Activated CD8-positive, alpha-beta memory T cell treated with anti-CD3 and anti-CD28 coated beads, Interleukin-2, amount 50 U/mL, for 24 hours (primary cell): ENCODE measurements around the gene NTF3.

ENCODE experiments used
- DNase-seq: peaks from one replicate; pipeline ENCODE4 v3.0.0-alpha.2; 2020; ENCODE audit errors: extremely low read depth

Gene NTF3

DNA sequence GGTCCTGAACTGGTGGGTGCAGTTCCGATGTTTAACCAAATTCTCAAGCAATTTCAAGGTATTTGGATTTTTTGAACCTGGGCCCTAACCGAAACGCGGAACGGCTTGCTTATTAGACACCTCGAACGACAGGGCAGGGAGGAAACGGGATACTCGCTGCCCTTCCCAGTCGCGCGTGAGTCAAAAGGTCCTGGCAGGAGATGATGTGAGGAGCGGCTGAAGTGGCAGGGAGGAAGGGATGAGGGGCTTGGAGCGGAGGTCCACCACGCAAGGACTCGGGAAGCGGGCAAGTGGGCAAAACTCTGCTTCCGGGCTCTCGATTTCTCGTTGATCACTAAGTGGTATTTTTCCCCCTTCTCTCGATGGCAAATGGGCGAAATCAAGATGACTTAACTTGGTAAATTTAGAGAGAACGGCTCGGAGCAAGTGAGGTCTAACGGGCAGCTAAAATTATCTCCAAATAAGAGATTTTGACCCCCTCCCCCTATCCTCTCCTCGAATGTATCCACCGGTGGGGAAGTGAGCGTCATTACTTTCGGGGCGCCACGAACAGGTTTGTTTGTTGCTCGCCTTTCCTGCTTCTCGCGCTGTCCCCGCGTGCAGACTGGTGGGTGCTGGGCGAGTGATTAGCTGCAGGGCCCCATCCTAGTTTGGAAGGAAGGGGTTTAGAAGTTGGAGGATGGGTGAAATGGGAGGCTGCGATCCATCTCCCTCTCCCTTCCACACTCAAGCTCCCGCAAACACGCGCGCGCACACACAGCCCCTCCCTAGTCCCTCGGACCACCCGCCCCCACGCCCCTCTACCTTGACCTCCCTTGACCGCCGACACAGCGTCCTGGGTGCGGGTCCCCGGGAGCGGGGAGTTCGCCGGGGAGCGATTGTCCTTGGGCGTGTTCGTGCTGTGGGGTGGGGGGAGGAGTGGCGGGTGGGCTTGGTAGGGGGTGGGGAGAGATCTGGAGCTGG is 986 bp upstream of the NTF3 start:
- no peak for DNase-seq

DNA sequence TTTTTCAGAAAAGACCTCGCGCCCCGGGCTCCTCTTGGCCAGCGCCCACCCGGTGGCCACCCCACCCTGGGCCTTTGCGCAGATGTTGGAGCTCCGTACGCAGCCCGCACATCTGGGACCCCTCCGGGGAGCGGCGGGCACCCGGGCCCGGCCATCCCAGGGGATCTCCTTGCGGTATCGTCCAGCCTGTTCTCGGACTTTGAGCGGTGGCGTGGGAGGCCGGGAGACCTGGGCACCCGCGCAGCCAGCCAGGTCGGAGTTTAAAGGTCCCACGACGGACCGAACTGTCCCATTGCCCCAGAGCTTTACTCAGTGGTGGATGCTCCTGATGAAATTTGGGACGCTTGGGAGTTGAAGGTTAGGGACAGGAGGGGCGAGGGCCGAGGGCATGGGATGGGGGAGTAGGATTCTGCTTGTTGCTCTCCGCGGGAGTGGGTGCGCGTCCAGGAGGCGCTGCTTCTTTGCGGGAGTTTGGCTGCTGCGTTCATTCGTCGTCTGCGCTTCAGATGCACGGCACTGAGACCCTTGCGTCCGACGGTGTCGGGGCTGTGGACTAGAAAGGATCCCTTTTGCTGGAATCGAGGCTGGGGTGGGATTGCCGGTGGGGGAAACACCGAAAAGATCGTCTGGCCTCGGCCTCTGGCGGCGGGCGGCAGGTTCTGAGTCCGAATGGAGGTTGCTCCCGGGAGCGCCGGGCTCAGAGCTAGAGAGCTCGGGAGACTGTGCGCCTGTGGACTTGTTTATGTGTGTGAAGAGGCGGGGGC is 1.4 kb downstream of the NTF3 start:
- DNase-seq: no peak

DNA sequence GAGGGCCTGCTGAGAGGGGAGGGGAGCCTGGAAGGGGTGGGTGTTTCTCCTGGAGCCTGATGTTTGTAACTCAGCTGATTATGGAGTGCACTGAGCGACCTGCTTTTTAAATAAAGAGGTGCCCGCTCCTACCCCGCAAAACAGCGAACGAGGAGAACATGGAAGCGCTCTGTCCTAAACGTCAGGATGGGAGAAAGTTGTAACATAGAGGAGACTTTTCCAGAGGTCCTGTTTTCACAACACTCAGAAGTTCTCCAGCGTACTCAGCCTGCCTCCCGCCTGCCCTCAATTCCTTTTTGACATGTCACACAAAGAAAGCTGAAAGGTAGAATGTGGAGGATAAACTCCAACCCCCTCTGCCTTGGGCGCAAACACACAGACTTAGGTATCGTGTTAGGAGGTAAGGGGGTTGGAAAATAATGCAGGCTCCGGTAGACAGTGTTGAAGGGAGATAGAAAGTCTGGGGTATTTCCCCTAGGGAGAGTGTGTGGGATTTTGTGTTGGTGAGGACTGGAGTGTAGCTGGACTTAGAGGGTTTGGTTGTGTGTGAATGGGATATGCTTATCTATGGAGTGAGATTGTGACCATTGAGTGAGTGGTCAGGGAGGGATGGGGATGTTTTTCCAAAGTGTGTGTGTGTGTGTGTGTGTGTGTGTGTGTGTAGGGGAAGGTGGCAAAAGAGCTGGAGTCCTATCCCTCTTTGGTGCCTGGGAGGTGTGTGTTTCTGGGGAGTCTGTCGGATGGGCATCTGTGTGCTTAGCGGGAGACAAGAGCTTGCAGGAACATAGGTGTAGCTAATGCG is 2.1 kb downstream of the NTF3 start:
- no peak for DNase-seq

DNA sequence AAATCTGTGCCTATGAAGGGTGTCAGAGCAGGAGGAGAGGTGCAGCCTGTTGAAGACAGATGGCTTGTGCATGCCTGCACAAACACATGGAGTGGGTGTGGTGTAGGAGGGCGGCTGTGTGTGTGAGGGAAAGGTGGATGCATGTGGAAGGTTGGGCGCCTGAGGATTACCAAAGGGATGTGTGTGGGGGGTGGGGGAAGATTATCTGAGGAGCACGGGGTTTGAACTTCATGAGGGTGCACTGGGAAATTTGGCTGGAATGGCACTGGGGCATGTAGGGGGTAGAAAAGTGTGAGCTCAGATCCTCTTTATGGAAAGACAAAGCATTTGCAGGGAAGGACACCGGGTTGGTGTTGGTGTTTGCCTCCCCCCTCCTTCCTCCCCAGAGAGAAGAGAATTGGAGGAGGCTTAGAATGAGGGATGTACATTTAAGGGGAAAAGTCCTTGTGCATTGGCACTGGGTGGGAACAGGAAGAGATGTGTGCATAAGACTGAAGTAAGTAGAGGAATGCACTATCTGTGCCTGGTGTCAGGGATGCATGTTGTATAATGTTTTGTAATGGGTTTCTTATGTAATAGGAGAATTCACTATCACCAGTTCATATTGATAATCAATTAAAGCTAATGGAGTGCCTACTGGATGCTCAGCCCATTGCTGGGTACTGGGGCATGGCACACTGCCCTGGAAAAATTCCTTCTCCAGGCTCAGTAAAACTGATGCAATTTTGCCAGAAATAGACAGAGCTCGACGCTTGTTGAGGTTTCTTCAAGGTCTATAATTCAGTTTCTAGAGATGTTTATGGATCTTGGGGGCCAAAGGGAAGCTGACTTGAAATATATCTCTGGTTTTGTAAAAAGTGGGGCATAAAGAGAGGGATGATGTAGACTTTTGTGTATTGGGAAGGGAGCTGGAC is 3.0 kb downstream of the NTF3 start:
- no peak for DNase-seq

DNA sequence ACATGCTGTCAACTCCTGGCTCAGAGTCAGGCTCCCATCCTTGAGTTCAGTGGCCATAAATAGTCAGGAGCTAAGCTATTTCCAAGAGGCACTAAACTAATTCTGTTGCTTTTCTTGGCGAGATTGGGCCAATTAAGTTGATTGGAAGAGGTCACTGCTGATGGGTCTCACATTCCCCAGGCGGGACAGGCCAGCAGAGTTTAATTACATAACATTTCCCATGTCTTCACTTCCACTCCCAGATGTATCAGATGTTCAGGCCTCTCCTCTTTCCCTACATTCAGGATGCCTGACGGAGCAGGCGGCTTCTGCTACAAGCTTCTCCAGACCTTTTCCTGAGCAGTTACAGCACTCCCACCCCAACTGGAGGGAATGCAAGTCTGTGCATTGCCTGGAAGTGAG is 5.3 kb downstream of the NTF3 start:
- DNase-seq: no peak

DNA sequence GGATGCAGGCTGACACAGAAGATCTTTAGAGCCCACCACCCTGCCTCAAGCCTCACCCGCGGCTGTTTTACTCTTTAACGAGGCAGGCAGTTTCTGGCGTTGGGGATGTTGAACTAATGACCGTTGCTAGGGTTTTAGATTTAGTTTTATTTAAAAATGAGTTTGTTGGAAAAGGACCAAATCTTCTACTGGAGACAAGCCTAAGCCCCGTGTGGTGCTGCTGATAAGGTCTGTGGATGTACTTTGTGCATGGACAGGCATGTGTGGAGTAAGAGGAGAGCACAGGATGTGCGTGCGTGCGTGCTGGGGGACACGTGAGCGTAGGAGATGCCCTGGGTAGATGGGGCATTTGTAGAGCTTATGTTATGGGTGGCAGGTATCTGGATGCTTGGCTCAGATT is 5.7 kb downstream of the NTF3 start:
- no peak for DNase-seq

DNA sequence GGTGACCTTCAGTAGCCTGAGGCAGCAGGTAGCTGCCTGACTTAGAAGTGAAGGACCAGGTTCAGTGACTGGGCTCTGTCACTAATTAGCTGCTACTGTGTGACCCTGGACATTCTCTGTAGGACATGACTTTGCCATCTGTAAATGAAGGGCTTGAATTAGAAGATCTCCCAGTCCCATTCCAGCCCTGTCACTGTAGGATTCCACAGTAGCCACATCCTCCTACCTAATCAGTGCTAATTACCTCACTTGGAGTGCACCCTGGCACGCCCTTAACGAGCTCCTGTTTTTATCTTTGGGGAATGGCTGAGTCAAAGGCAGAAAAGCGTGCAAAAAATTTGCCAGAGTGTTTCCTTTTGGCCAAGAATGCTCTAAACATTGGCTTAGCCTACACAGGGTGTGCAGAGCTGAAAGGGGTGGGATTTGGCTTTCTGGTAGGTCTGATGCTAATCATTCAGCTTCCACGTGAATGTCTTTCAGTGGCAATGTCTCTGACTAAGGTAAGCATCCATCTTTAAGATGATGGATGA is 6.8 kb downstream of the NTF3 start:
- no peak for DNase-seq

DNA sequence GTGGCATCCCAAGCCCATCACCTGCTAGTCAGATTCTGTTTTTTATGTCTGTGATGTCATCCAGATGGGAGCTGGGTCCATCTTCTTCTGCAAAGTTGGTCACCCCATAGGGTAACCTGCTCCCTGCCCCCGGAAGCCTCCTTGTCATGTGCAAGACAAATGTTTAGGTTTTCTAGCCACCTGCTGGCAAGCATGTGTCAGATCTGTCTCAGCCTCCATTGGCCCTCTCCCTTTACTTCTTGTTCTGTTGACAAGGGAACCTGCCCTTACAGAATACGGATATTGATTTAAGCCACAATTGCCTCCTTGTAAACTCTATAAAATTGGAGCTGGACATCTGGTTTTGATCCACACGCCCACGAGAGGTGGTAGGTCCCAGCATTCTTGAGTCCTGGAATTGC is 7.5 kb downstream of the NTF3 start:
- DNase-seq: no peak

DNA sequence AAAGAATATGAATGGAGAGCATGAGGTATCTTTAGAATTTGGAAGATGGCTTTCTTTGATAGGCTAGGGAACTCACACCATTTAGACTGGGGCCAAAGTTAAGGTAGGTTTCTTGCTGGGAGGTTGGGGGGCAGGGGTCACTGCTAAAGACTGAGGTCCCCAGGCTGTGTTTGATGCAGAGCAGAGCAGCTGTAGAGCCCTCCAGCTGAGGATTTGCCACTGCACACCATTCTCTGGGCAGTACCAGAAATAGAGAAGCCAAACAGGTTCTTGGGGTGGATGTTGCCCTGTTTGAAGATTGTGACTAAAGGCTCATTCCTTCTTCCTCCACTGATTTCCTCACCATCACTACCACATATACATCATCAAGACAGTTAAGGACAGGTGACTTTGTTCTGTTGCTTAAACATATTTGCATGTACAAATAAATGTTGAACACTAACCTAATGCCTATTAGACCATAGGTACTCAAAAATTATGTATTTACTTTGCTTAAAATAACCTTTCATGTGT is 7.9 kb downstream of the NTF3 start:
- DNase-seq: no peak

DNA sequence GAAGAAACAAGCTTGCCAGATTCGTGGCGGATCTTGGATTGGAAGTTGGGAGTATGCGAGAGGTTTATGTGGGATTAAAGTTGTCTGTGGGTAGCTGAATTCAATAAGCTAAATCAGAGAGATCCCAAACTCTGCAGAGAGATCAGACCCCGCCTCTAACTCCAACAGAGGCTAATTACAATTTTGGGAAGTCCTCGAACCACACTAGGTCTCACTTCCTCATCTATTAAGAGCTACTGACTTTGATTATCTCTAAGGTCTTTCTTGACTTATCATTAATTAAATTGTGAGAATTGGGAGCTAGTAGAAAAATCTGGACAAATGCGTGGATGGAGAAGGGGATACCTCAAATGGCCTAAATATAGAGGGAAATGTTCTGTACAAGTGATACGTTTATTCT is 9.1 kb downstream of the NTF3 start:
- DNase-seq: no peak

DNA sequence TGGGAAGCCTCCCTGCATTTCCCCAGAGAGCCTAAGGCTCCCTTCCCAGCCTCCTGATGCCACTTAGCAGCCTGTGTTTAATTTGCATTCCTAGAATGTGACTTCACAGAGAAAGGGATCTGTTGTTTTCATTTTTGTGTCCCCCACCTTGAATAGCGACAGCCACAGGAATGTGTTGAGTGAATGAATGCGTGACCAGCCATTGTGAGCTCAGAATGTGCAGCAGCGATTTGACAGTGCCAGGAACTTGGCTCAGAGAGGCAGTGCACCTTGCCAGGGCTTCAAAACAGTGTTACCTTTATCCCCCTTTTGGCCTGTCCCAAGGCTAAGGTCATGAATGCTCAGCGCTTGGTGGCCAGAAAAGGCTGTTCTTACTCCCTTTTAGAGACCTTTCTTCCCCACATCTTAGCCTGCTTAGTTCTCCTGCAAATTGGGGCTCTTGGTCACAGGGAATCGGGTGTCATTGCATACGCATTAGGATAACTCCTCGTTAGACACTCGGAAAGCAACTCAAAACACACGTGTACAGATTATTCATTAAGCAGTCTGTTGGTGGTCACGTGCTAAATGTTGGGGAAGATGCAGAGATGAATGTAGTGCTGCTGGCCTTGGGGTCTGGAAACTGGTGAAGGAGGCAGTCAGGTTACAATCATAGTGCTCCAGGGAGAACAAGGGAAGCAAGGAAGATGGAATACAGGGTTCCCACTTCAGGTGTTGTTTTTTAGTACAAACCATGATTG is 9.8 kb downstream of the NTF3 start:
- DNase-seq: no peak

DNA sequence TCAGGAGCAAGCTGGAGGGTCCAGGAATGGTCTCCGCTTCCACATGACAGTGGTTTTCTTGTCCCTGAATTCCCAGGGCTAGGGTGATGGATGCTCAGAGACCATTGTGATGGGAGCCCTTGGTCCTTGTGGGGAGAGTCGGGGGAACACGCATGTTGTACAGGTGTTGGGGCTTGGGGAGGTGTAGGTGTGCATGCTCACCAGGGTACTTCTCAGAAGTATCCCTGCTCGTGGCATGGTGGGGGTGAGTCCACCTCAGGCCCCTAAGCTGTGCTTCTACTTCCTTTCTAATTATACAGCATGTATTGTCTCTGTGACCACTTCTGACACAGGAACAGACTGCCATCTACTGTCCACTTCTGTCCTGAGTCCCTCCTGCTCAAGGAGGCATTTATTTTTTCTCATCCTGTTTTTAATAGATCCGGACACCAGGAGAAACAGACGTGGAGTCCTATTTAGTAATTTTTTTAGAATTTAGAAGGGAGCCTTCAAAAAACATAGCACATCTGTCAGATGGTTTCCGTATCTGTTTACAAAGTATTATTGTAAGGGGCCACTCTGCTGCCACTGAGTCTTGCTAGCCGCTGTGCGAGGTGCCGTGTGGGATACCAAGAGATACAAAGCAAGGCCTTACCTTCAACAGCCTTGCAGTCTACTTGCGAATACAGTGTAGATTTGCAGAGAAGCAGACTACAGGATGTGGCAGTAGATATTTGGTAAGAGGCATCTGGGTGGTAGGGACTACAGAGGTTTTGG is 10.5 kb downstream of the NTF3 start:
- DNase-seq: no peak

DNA sequence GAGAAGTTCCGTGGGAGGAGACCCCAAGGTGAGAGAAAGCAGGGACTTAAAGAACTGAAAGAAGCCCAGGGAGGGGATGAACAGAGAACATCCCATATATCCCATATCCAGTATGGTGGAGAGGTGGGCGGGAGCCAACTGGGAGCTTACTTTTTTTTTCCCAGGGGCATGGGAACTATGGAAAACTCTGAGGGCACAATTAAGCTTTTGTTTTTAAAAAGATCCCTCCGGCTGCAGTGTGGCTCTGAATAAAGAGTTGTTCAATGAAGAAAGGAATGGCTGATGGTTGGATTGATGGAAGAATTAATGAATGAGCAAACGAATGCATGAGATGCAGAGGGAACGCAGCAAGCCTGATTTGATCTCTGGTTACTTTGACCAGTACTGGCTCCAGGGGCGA is 12.6 kb downstream of the NTF3 start:
- no peak for DNase-seq

DNA sequence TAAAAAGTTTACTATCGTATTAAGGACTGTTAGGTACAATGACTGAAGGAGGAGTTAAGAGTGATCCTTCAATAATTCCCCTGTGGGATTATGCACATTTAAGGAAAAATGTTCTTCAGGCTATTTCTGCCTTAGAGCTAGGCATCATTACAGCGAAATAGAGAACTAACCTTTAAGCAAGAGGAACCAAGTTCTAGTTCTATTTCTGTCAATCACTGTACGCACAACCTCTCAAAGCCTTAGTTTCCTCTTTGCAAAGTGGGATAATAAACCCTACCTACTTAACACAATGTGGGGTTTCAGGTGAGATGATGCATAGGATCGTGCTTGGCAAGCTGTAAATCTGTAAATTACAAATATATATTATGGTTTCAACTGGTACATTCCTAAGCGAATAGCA is 15.4 kb downstream of the NTF3 start:
- no peak for DNase-seq

DNA sequence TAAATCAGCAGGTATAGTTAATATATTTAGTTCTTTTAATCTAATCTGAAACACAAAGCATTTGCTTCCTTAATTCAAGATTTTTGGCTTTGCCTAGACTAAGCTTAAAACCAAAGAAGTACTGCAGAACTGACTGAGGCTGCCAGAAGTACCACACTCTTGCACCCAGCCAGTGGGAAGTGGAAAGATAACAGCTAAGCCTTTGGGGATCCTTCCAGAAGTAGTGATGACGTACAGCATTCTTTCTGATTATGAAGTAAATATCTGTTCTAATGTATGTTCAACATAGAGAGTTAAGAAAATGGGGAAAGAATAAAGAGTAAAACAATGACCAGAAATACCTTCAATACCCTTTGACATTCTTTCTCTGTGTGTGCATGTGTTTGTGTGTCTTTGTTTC is 19.3 kb downstream of the NTF3 start:
- no peak for DNase-seq

DNA sequence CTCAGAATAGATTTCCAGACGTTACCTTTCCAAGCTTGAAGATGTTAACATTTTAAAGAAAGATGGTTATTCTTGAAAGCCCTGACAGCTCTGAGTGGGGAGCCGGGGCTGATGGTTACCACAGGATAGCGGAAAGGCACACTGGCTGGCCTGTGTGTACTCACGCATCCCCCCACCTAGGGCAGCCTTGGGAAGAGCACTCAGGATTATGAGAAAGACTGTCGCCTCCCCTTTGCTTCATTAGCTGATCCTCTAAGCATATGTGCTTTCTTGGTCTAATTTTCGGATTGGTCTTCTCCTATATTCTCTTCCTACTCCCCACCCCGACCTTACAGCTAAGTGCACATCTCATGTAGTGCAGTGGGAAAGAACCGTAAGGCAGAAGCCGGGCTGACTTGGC is 20.7 kb downstream of the NTF3 start:
- DNase-seq: no peak

DNA sequence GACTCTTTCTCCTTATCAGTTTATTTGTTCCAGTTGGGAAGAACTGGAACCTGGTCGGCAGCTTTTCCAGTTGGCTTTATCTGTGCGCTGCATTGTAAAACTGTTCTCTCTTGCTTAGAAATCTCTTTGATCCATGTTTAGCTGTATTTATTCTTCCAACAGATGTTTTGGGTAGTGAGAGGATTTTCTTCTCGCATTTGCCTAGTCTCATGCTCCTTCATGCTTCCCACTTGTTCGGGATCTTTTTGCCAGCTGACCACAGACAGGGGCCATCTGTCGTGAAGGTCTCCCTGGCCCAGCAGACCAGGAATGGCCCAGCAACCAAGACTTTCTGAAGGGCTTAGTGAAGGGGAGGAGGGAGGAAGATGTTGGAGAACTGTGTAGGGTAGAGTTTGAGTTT is 21.6 kb downstream of the NTF3 start:
- DNase-seq: no peak

DNA sequence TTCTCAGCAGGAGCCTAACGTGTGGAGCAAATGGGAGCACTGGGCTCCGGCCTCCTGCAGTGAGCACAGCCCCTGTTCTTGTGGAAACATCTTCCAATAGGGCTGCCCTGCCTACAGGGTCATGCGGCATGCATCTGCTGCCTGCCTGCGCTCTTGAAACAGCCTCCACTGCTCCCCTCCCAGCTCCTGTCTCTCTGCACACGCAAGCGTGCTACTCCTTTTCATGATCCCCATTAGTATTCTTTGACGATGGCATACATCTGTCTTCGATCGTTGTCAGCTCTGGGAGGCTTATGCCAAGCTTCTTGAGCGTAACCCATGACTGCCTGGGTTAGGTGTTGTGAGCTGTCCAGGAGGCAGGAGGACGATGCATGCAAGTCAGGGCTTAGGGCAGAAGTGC is 23.1 kb downstream of the NTF3 start:
- no peak for DNase-seq

DNA sequence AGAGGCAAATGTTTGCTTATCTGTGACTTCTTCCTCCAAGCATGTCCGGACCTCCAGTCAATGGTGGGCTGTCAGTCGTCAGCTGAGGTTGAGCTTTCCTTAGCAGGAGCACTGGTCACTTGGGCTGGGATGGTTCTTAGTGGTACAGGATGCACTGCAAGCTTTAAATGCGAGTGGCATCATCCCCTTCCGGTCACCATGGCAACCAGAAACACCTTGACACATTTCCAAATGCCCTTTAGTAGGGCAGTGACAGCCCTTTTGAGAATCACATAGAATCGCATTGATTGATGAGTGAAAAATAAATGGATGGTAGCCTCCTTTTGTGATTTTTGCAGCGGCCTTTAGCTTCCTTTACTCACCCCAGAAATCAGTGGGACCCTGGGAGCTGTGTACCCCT is 24.1 kb downstream of the NTF3 start:
- DNase-seq: no peak
